ENCODE data around the gene ZMIZ1.

ZMIZ1 gene

GRCh38 chr10:79148452-79149344 is 79.9 kb downstream of the ZMIZ1 start:
- TF ChIP-seq, protein P1, sequence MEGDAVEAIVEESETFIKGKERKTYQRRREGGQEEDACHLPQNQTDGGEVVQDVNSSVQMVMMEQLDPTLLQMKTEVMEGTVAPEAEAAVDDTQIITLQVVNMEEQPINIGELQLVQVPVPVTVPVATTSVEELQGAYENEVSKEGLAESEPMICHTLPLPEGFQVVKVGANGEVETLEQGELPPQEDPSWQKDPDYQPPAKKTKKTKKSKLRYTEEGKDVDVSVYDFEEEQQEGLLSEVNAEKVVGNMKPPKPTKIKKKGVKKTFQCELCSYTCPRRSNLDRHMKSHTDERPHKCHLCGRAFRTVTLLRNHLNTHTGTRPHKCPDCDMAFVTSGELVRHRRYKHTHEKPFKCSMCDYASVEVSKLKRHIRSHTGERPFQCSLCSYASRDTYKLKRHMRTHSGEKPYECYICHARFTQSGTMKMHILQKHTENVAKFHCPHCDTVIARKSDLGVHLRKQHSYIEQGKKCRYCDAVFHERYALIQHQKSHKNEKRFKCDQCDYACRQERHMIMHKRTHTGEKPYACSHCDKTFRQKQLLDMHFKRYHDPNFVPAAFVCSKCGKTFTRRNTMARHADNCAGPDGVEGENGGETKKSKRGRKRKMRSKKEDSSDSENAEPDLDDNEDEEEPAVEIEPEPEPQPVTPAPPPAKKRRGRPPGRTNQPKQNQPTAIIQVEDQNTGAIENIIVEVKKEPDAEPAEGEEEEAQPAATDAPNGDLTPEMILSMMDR (conservative IDR thresholded peaks at IDR 0.05; ENCODE audit: low read depth, low read length): no peak
- no peak overlapping the region for H3K4me2 ChIP-seq
- H3K27me3 ChIP-seq (ENCODE audit: insufficient read depth, low read depth): no peaks in the 10 kb centered on the region
- no peak overlapping the region for H2AFZ ChIP-seq (ENCODE audit: low read depth)
- H3K4me1 ChIP-seq (ENCODE audit: low read depth, poor library complexity, severe bottlenecking): no peaks in the 10 kb centered on the region
- no peak overlapping the region for H3K27ac ChIP-seq
- H3K4me3 ChIP-seq (IDR thresholded peaks at IDR 0.05; ENCODE audit: insufficient read depth, low read depth, low read length): no peak overlapping the region
- no peak overlapping the region for H3K9ac ChIP-seq
- H3K36me3 ChIP-seq (ENCODE audit: insufficient read depth): no peaks in the 10 kb centered on the region
- no peaks in the 10 kb centered on the region for H3K79me2 ChIP-seq (ENCODE audit: insufficient read depth, low read depth)
- H4K20me1 ChIP-seq (ENCODE audit: insufficient read depth): no peaks in the 10 kb centered on the region

DNA sequence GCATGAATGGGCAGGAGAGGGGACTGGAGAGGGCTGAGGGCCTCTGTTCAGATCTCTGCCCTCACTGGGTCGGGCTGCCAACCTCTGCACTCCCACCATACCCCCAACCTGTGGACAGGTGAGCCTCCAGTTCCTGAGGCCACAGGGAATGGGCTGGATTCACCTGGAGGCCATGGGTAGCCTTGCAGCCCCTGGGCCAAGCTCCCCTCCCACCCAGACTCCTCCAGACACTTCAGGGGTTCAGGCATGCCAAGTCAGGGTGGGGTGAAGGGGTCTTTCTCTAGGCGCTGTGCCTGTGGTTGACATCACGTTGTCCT is 80.5 kb downstream of the ZMIZ1 start:
- Histone ChIP-seq H3K9ac (no peak overlapping the region), H3K4me1 (ENCODE audit: low read depth, poor library complexity, severe bottlenecking) (no peaks in the 10 kb centered on the region), H4K20me1 (ENCODE audit: insufficient read depth) (no peaks in the 10 kb centered on the region), H3K79me2 (ENCODE audit: insufficient read depth, low read depth) (no peaks in the 10 kb centered on the region), H3K27ac (no peak overlapping the region), H3K4me2 (no peak overlapping the region), H3K36me3 (ENCODE audit: insufficient read depth) (no peaks in the 10 kb centered on the region), H2AFZ (ENCODE audit: low read depth) (no peak overlapping the region), H3K27me3 (ENCODE audit: insufficient read depth, low read depth) (no peaks in the 10 kb centered on the region), H3K4me3 (IDR thresholded peaks at IDR 0.05; ENCODE audit: insufficient read depth, low read depth, low read length) (no peak overlapping the region)
- TF ChIP-seq, protein P1 (conservative IDR thresholded peaks at IDR 0.05; ENCODE audit: low read depth, low read length): no peak

DNA sequence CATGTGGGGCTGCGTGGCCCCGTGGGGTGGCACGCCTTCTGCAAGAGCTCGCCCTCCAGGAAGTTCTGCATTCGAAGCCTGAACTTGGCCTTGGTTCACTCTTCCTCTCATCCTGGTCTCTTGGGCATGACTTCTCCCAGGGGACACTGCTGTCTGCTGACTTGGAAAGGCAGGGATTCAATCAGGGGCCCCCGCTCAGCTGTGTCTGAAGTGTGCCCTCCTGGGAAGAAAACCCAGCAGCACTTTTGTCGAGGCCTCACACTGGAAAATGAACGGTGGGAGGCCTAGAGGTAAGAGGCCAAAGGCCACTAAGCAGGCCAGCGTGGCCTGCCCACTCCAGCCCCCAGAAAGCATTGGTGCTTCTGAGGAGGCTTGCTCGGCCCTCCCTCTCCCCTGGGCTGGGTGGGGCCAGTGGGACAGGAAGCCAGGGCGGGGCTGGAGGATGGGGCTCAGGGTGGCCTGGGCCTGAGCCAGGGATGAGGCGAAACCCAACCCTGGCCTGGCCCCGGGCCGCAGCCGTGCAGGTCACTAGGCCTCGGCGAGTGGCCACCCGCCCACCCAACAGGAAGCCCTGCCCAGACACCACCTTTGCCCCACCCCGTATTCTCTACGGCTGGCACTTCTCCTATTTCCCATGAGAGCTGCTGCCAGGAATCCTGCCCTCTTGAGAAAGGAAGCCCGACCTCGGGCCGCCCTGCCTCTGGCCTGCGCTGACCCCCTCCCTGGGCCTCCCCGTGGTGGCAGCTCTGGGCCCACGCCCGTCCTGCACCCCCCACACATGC is 81.1 kb downstream of the ZMIZ1 start:
- TF ChIP-seq, protein P1 (conservative IDR thresholded peaks at IDR 0.05; ENCODE audit: low read depth, low read length): no peak
- no peaks in the 10 kb centered on the region for H3K36me3 ChIP-seq (ENCODE audit: insufficient read depth)
- H3K9ac ChIP-seq: no peak overlapping the region
- no peak overlapping the region for H2AFZ ChIP-seq (ENCODE audit: low read depth)
- no peaks in the 10 kb centered on the region for H4K20me1 ChIP-seq (ENCODE audit: insufficient read depth)
- H3K27ac ChIP-seq: no peak overlapping the region
- no peaks in the 10 kb centered on the region for H3K79me2 ChIP-seq (ENCODE audit: insufficient read depth, low read depth)
- no peaks in the 10 kb centered on the region for H3K27me3 ChIP-seq (ENCODE audit: insufficient read depth, low read depth)
- no peak overlapping the region for H3K4me2 ChIP-seq
- no peak overlapping the region for H3K4me3 ChIP-seq (IDR thresholded peaks at IDR 0.05; ENCODE audit: insufficient read depth, low read depth, low read length)
- H3K4me1 ChIP-seq (ENCODE audit: low read depth, poor library complexity, severe bottlenecking): no peaks in the 10 kb centered on the region

DNA sequence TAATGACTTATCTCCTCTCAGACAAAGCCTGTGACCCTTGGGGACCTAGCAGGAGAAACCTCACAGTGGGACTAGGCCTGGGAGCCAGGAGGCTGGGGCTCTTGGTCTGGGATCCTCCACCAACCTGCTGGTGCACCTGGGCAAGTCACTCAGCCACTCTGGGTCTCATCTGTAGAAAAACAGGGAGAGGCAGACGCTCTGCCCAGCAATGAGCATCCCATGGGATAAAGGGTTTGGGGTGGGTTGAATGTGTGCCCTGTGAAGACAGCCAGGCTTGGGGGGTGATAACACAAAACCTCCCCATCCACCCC is 81.6 kb downstream of the ZMIZ1 start:
- no peak overlapping the region for H3K4me2 ChIP-seq
- TF ChIP-seq, protein P1 (conservative IDR thresholded peaks at IDR 0.05; ENCODE audit: low read depth, low read length): no peak
- H3K79me2 ChIP-seq (ENCODE audit: insufficient read depth, low read depth): no peaks in the 10 kb centered on the region
- H3K36me3 ChIP-seq (ENCODE audit: insufficient read depth): no peaks in the 10 kb centered on the region
- H3K9ac ChIP-seq: no peak overlapping the region
- H4K20me1 ChIP-seq (ENCODE audit: insufficient read depth): no peaks in the 10 kb centered on the region
- no peak overlapping the region for H3K27ac ChIP-seq
- H3K4me1 ChIP-seq (ENCODE audit: low read depth, poor library complexity, severe bottlenecking): no peaks in the 10 kb centered on the region
- H3K4me3 ChIP-seq (IDR thresholded peaks at IDR 0.05; ENCODE audit: insufficient read depth, low read depth, low read length): no peak overlapping the region
- no peak overlapping the region for H2AFZ ChIP-seq (ENCODE audit: low read depth)
- no peaks in the 10 kb centered on the region for H3K27me3 ChIP-seq (ENCODE audit: insufficient read depth, low read depth)

All from KMS-11 (cell line).